K562 (cell line): ENCODE results near the gene STX18. TPM values are rescaled to one million over a fixed set of nuclear protein-coding genes. Genes with fewer than 3 reads are reported as not detected.

ENCODE experiments used
- ATAC-seq: fragments of 200-7000 bp; cut with Tn5 transposase; 3 replicates; pipeline ENCODE4 v1.9.1; 2020; ENCODE audit warnings: moderate library complexity
- BruUV-seq: library from RNA; stranded (reverse); fragments of 400-500 nt; replicated peaks from 2 replicates; lab custom pipeline; 2021; lab: Mats Ljungman, UMichigan
- CTCF ChIA-PET: fragments of 300-600 bp; formaldehyde crosslinking; extraction: SDS; loops from one replicate; lab custom pipeline; 2021; ENCODE audit warnings: low intra/inter-chr PET ratio; lab: Yijun Ruan, JAX
- POLR2A ChIA-PET: fragments of 300-600, 350-650 bp; sonication (Branson Sonifier 250); formaldehyde crosslinking; extraction: SDS; loops from one replicate; lab custom pipeline; 2021; ENCODE audit warnings: antibody characterized with exemption, inconsistent platforms; lab: Yijun Ruan, JAX
- DNase-seq, 4 experiments: peaks; one replicate each; pipeline versions ENCODE4 v3.0.0 to v3.0.0-alpha.2; 2011 to 2018; ENCODE audit warnings: low spot score in 3 of 4, mixed read lengths in 3 of 4; ENCODE audit errors: extremely low read depth in 1 of 4
- FAIRE-seq: peaks from 2 replicates; lab custom pipeline; 2011; peaks lifted over from hg19 to GRCh38; lab: Jason Lieb, UNC
- H2AFZ ChIP-seq: 2 replicates; pipeline ENCODE4 v1.6.0; 2011; ENCODE audit warnings: low read depth, low read length, control low read depth, inconsistent platforms
- H3K27ac ChIP-seq: fragments of 200-600 bp; 3 replicates; pipeline ENCODE4 v1.8.0; 2011; ENCODE audit warnings: low read depth, mild to moderate bottlenecking, control low read depth, inconsistent platforms, low read length, moderate library complexity, mixed read lengths; ENCODE audit errors: extremely low read depth
- H3K27me3 ChIP-seq, 2 experiments: fragments of 300-600 bp in 1 of 2; 2 replicates in 1 of 2; 3 replicates in 1 of 2; pipeline versions ENCODE4 v1.6.0 to v1.8.0; 2011; ENCODE audit warnings: inconsistent platforms in 2 of 2, low read length in 2 of 2, mild to moderate bottlenecking in 1 of 2, mixed read lengths in 1 of 2, moderate library complexity in 1 of 2; ENCODE audit not compliant: control insufficient read depth in 2 of 2, insufficient read depth in 2 of 2
- H3K36me3 ChIP-seq: fragments of 300-600 bp; 3 replicates; pipeline ENCODE4 v1.8.0; 2011; ENCODE audit warnings: mild to moderate bottlenecking, low read length, inconsistent platforms; ENCODE audit not compliant: control insufficient read depth, insufficient read depth
- H3K4me1 ChIP-seq, 2 experiments: fragments of 200-600 bp in 1 of 2; replicated peaks in 1 of 2; 2 replicates in 1 of 2; 3 replicates in 1 of 2; pipeline versions ENCODE4 v1.5.1 to v1.8.0; 2011; ENCODE audit warnings: inconsistent platforms in 2 of 2, low read length in 2 of 2, mild to moderate bottlenecking in 1 of 2, mixed read lengths in 1 of 2, moderate library complexity in 1 of 2; ENCODE audit not compliant: control insufficient read depth in 2 of 2, insufficient read depth in 2 of 2
- H3K4me2 ChIP-seq: 2 replicates; pipeline ENCODE4 v1.6.1; 2011; ENCODE audit warnings: low read length, control low read depth, inconsistent platforms, mixed read lengths; ENCODE audit not compliant: insufficient read depth
- H3K4me3 ChIP-seq: fragments of 200-600 bp; sonication (generic), shearing (Covaris generic); 2 replicates; pipeline ENCODE4 v1.5.1; 2016; ENCODE audit warnings: control low read depth, inconsistent platforms
- H3K79me2 ChIP-seq: fragments of 200-600 bp; 3 replicates; pipeline ENCODE4 v1.8.0; 2011; ENCODE audit warnings: low read length, inconsistent platforms; ENCODE audit not compliant: control insufficient read depth, insufficient read depth
- H3K9ac ChIP-seq, 2 experiments: 2 replicates each; pipeline versions ENCODE4 v1.6.0 to v1.6.1; 2011; ENCODE audit warnings: low read depth in 2 of 2, low read length in 2 of 2, control low read depth in 1 of 2, inconsistent platforms in 1 of 2, mild to moderate bottlenecking in 1 of 2, mixed read lengths in 1 of 2; ENCODE audit not compliant: insufficient read depth in 1 of 2
- H3K9me1 ChIP-seq: one replicate; pipeline ENCODE4 v1.6.0; 2011; ENCODE audit warnings: inconsistent platforms, mild to moderate bottlenecking, low read length, moderate library complexity; ENCODE audit not compliant: control insufficient read depth, insufficient read depth
- H3K9me3 ChIP-seq: replicated peaks from 2 replicates; pipeline ENCODE4 v1.5.1; 2011; ENCODE audit warnings: low read depth, low read length, inconsistent platforms; ENCODE audit not compliant: control insufficient read depth, insufficient read depth
- H4K20me1 ChIP-seq: replicated peaks from 2 replicates; pipeline ENCODE4 v1.6.1; 2011; ENCODE audit warnings: low read length, inconsistent platforms, mixed read lengths; ENCODE audit not compliant: control insufficient read depth, insufficient read depth
- CBFA2T3 ChIP-seq: fragments of 450-650 bp; IDR thresholded peaks from 2 replicates; pipeline ENCODE4 v1.6.1; 2017
- TAF1 ChIP-seq: IDR thresholded peaks from 2 replicates; pipeline ENCODE4 v1.6.1; 2011; ENCODE audit warnings: mild to moderate bottlenecking, low read length, moderate library complexity; ENCODE audit not compliant: insufficient read depth, control insufficient read depth, severe bottlenecking; ENCODE audit errors: extremely low read depth
- TBP ChIP-seq: optimal IDR thresholded peaks from 2 replicates; pipeline ENCODE3; 2011; ENCODE audit warnings: low read depth, low read length, improper control_type of control experiment
- TEAD4 ChIP-seq, 2 experiments: sonication (generic) in 1 of 2; formaldehyde crosslinking in 1 of 2; IDR thresholded peaks; 2 replicates each; pipeline versions ENCODE4 v1.6.1 to v1.8.0; 2012 to 2022; ENCODE audit warnings: borderline replicate concordance in 1 of 2, inconsistent platforms in 1 of 2, low read length in 1 of 2, mild to moderate bottlenecking in 1 of 2, missing genetic modification reagents in 1 of 2
- WGBS: fragments of 100-300 bp; shearing (Covaris generic); methylation state at CpG from one replicate; pipeline ENCODE4 v1.1.6; 2016; ENCODE audit warnings: low coverage, mixed read lengths; ENCODE audit not compliant: insufficient coverage; ENCODE audit errors: missing lambda C conversion rate; 5-methylcytosine and 5-hydroxymethylcytosine counted together
- in situ Hi-C: fragments of 300-500 bp; cut with MboI; formaldehyde crosslinking; loops from 4 replicates; pipeline ENCODE4 v1.15.0; 2018; ENCODE audit warnings: inconsistent platforms, mixed read lengths
- intact Hi-C: fragments of 100-400 bp; cut with micrococcal nuclease; formaldehyde crosslinking; loops from 2 replicates; pipeline ENCODE4 v1.14.2; 2022
- polyA plus RNA-seq, 8 experiments: library from polyadenylated mRNA; depleted of rRNA in 4 of 8; stranded (reverse) in 5 of 8; unstranded in 3 of 8; fragments of >200 nt; fragmentation: Nextera tagmentation in 2 of 8; fragmentation: Illumina TruSeq in 1 of 8; extraction: Ambion mirVana in 2 of 8; extraction: Trizol in 1 of 8; gene quantifications; 2 replicates each; pipeline versions ENCODE4 v1.2.1 to v1.2.3, GENCODE V29; 2011 to 2014; ENCODE audit warnings: inconsistent platforms in 1 of 8, missing spikeins in 1 of 8
- total RNA-seq, 7 experiments: library from RNA; depleted of rRNA in 6 of 7; stranded (reverse); fragments of >200 nt in 6 of 7; fragmentation: Illumina TruSeq in 2 of 7; extraction: Trizol in 2 of 7; gene quantifications; 2 replicates each; pipeline versions ENCODE4 v1.2.1 to v1.2.3, GENCODE V29; 2011 to 2021; ENCODE audit warnings: low replicate concordance in 1 of 7

Gene STX18
- total and polyA plus RNA-seq, 9 of the 15 experiments (the other 6 are each of a cell fraction or from before 2014, with no cell fraction given), result 6.2 to 41.7 (median 22.7) TPM

DNA sequence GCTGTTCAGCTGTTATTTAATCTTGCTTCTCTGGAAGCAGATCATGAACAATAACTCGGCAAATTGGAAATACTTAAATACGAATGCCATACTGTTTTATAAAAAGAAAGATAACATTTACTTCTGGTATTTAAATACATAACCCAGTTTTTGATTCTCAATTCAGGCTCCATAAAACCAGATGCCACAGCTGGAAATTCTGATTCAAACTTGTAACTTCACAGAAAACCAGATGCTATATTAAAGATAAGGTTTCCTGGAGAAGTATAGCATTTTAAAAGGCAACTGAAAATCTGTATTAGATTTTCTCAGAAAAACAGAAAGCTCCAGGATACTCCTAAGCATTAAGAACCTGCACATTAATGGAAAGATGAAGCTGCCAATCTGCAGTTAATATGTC is 40.2 kb downstream of the STX18 start:
- H3K4me2 ChIP-seq, result no peak overlapping the region
- intact Hi-C loops (no loop called here), in situ Hi-C loops (no loop called here)
- no peak overlapping the region for H3K9ac ChIP-seq
- H2AFZ ChIP-seq, result no peak overlapping the region
- POLR2A ChIA-PET, result interaction anchor here (0.6 kb wide), 2 partner anchors 19 to 171 kb away, joined by 3 read pairs; no protein-coding TSS in a partner anchor
- FAIRE-seq, result no peak
- CTCF ChIA-PET, result no interaction called here
- 45% methylated on average over 2 of the region's 2 CpGs for WGBS
- no peak for DNase-seq
- peaks cover 8% of the 10 kb centered on the region; the same call in 1 of the 3 replicates for H3K79me2 ChIP-seq
- no peaks in the 10 kb centered on the region; the same call in 1 of the 2 replicates for H3K9me3 ChIP-seq
- peaks cover 5 to 13% of the 10 kb centered on the region in 2 experiments; a peak in 3 of 5 replicates for H3K4me1 ChIP-seq
- ATAC-seq, result no peak
- BruUV-seq, result no TSS peak
- no peak overlapping the region for H3K27ac ChIP-seq
- TF ChIP-seq TEAD4 (IDR thresholded peaks at IDR 0.05; ENCODE audit: low read length) (0 out of 2 replicates have a peak, but pooled peaks have one; percentile 9), TEAD4 (CRISPR knock-in tag; IDR thresholded peaks at IDR 0.05; ENCODE audit: borderline replicate concordance) (no peak), TAF1 (no peak), TBP (no peak), CBFA2T3 (peak; percentile 40)
- H3K4me3 ChIP-seq, result no peak overlapping the region
- H3K9me1 ChIP-seq, result no peaks in the 10 kb centered on the region
- no peaks in the 10 kb centered on the region for H3K36me3 ChIP-seq
- H3K27me3 ChIP-seq, result no peaks in the 10 kb centered on the region
- peaks cover 7% of the 10 kb centered on the region; the same call in 1 of the 2 replicates for H4K20me1 ChIP-seq
